SK-N-SH treated with all-trans-retinoic acid at 6 μM for 48 hours (cell line): ENCODE results near the gene METTL3.

Experiments
- ISL1 ChIP-seq: fragments of 250-450 bp; sonication (Bioruptor Pico); IDR thresholded peaks from 2 replicates; pipeline ENCODE4 v2.1.2; 2022; ENCODE audit warnings: mild to moderate bottlenecking, moderate library complexity
- PPARA ChIP-seq: fragments of 250-450 bp; sonication (Bioruptor Pico); IDR thresholded peaks from 2 replicates; pipeline ENCODE4 v1.5.0; 2020; ENCODE audit warnings: mild to moderate bottlenecking, borderline replicate concordance
- ZFP30 ChIP-seq: fragments of 450-650 bp; formaldehyde crosslinking; IDR thresholded peaks from 2 replicates; pipeline ENCODE4 v1.5.0; 2022; ENCODE audit warnings: mild to moderate bottlenecking, moderate library complexity
- TF ChIP-seq, protein P1 (sequence below): fragments of 250-450 bp; sonication (Bioruptor Pico); IDR thresholded peaks from 2 replicates; pipeline ENCODE4 v1.5.1; 2020; ENCODE audit warnings: low read depth, mild to moderate bottlenecking, moderate library complexity

DNA sequence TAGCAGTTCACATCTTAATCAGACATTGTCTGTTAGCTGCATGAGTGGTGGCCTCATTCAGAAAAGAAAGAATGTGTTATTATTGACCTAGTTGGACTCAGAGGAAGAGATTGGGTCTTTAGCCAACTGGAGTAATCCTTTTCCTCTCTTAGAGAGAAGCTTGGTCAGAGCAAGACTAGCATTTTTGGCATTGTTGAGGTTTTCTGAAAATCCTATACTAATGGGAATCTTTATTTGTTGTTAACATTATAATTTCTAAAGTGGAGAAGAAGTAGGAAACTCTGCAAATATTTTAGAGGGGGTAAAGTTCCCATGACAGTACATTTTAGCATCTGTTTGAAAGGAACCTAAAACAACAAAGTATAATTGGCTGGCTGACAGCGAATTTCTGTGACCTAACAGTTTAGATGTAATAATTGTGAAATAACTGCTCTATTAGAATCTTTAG is 24.5 kb downstream of the METTL3 start:
- TF ChIP-seq PPARA (CRISPR knock-in tag) (no peak), ISL1 (CRISPR knock-in tag) (no peak), ZFP30 (CRISPR knock-in tag) (no peak)
- TF ChIP-seq, protein P1, sequence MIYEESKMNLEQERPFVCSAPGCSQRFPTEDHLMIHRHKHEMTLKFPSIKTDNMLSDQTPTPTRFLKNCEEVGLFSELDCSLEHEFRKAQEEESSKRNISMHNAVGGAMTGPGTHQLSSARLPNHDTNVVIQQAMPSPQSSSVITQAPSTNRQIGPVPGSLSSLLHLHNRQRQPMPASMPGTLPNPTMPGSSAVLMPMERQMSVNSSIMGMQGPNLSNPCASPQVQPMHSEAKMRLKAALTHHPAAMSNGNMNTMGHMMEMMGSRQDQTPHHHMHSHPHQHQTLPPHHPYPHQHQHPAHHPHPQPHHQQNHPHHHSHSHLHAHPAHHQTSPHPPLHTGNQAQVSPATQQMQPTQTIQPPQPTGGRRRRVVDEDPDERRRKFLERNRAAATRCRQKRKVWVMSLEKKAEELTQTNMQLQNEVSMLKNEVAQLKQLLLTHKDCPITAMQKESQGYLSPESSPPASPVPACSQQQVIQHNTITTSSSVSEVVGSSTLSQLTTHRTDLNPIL (CRISPR knock-in tag): no peak
